ENCODE results near the gene POLN.
"Not testable (repeated sequence)": the region's sequence is repeated elsewhere in the genome, so short reads cannot be mapped to it uniquely, and the experiment has no call there.

POLN gene

DNA sequence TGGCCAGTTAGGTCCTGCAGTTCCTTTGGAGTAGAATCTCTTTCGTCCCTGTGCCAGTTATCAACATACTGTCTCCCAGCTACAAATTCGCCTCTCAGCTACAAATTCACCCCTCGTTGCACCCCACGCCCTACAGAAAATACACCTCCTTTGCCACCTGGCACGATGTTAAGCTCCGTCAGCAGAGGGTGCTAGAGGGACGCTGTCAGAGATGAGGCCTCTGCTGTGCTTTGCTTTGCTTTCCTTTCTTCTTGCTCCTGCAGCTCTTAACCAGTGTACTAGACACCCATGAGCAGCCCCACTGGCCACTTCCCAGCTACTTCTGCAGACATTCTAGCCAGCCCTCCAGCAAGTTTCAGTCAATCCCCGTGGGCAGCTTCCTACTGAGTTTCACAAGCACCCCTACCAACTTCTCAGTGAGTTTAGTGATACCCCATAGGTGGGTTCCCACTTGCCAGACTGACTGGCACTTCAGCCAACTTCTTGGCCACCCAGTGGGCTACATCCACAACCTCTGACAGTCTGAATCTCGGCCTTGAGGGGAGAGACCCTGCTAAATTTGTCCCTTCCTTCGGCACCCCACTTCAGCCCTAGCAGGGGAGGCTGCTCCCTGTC is 21.8 kb downstream of the POLN start:
- DNase-seq = peak; percentile 40

DNA sequence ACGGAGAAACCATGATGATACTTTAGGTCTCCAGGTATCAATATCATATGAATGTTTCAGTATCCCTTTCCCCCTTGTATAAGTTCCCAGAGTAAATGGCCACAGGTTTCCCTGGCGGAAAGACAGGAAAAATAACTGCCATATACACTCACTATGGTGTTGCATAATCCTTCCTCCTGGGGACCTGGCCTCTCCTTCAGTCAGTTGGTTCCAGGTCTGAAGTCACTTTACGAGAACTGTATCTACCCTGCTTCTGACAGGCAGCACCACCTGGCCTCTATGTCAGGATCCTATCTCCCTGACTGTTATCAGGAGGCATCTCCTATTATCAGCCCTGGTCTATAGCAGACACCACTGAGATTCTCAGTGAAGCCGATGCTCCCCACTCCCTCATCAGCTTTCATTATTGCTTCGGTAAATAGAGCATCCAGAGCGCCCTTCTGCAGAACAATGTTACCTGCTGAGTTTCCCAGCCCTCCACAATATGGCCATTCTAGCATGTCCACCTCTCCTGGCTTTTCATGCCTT is 22.6 kb downstream of the POLN start:
- no peak for DNase-seq

DNA sequence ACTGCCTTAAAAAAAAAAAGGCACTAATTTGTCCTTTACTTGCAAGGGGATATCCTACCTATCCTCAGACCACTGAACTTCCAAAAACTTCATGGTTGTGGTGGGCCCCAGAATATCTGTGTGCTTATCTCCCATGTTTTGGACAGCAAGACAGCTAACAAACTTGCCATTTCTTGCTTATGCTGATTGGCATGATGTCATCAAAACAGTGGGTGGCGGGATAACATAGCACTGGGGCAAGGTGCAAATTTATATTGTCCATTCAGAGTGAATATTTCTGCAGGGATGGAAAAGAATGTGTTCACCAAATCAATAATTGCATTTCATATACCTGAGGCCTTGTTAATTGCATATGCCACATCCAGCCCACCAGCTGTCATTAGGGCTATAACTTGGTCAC is 23.5 kb downstream of the POLN start:
- DNase-seq = no peak

DNA sequence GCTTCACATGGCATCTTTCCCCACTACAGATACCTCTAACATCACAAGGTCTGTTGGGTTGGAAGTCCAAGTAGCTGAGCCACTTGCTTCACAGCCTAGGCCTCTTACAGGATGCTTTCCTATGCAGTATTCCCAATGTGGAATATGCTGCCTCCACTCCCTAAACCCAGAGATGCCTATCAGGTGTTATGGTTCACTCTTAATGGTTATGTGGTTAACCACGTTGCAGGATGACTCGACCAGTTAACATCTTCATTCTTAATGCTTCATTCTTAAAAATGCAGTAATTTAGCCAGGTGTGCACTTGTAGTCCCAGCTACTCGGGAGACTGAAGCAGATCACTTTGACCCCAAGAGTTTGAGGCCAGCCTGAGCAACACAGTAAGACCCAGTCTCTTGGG is 24.2 kb downstream of the POLN start:
- DNase-seq = no peak

DNA sequence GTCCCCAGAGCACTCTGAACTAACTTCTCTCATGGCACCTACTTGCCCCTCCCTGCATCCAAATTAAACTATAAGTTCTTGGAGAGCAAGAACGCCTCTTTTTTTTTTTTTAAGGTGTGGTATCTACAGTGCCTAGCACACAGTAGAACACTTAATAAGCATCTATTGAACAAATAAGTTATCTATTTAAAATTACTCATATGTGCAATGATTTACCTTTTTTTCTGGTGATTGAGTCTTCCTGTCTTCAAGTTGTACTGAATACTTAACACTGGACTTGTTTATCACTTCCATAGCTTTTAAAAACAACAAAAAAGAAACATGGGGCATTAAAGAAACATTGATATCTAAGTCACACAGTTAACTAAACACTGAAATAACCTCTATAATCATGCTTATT is 29.1 kb downstream of the POLN start:
- no peak for DNase-seq

DNA sequence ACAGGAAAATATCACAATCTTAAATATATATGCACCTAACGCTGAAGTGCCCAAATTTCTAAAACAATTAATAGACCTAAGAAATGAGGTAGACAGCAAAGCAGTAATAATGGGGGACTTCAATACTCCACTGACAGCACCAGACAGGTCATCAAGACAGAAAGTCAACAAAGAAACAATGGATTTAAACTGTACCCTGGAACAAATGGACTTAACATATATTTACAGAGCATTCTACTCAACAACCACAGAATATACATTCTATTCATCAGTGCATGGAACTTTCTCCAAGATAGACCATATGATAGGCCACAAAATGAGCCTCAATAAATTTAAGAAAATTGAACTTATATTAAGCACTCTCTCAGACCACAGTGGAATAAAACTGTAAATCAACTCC is 39.1 kb downstream of the POLN start:
- not testable (repeated sequence) for DNase-seq

DNA sequence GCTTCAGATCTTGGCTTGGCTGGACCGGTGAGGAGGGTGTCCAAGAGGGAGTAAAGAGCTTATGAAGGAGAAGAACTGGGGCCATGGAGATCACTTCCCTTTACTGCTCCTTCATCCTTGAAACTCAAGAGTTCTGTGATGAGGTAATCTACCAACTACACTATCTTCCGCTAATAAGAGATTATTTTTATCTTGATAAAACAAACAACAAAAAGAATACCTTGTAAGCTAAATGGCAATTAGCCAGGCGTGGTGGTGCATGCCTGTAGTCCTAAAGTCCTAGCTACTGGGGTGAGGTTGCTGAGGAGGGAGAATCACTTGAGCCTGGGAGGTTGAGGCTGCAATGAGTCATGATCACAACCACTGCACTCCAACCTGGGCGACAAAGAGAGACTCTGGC is 47.4 kb downstream of the POLN start:
- DNase-seq = no peak

GRCh38 chr4:2193326-2193725 is 48.6 kb downstream of the POLN start:
- no peak for DNase-seq

- no peak for DNase-seq
Measured at GRCh38 chr4:2186865-2187172, 55.1 kb downstream of the POLN start.

- DNase-seq = no peak
Measured at GRCh38 chr4:2186133-2186864, 55.6 kb downstream of the POLN start.

GRCh38 chr4:2183394-2183793 is 58.5 kb downstream of the POLN start:
- DNase-seq = no peak

- no peak for DNase-seq
Measured at GRCh38 chr4:2182994-2183393, 58.9 kb downstream of the POLN start.

- no peak for DNase-seq
Measured at GRCh38 chr4:2180410-2180809, 61.5 kb downstream of the POLN start.

GRCh38 chr4:2179717-2180116 is 62.2 kb downstream of the POLN start:
- no peak for DNase-seq

- no peak for DNase-seq
Measured at GRCh38 chr4:2178986-2179385, 62.9 kb downstream of the POLN start.

DNA sequence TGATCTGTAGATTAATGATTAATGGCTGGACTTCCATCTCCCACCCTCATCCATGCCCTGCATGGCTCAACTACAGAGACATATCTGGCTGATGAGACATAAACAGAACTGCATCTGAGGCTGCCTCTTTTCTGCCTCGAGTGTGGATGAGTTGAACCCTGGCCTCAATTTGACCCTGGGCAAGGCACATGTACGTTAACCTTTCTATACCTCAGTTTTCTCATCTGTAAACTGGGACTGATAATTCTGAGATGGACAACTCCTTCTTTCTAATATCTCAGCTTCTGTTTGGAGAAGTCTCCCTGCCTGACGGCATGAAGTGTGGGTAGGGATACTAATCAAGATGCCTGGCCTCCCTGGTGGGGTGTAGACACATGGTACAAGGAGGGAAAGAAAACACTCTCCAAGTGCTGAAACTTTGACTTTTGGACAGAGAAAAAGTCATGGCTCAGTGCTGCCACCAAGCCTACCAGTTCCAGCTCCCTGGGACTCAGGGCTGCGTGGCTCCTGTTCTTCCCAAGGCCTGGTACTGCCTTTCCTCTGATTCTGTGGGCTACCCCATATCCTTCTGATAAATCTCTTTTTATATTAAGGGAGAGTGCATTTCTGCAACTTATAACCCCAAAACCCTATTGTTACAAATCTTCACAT is 64.4 kb downstream of the POLN start:
- no peak for DNase-seq

DNA sequence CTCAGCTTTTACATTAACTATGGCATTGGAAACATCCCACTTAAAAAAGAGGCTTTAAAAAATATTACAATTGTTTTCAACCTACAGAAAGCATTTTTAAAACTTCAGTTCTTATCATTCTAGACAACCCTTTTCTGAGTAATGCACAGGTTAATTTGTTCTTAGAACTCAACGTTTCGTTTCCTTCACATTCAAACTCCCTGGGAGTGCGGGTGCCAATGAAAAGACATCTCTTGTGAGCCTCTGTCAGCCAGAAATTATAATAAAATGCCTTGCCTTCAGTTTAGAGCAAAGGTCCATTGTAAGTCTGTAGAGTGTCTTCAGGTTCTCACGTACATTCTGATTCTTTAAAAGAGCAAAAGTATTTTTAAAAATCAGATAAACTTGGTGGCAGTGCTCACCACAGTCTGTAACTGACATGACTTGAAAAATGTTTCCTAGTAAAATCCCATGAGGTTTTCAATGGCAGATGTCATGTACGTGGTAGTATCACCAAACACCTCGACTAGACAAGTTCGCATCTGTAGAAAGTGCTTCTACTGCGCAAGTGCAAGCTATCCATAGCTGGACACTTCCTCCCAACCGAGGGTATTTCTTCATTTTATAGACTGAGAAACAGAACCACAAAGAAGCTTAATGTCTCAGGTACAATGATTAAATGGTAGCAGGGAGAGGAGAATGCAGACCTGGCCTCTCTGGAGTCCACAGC is 65.8 kb downstream of the POLN start:
- no peak for DNase-seq

- no peak for DNase-seq
Measured at GRCh38 chr4:2174061-2174460, 67.9 kb downstream of the POLN start.

DNA sequence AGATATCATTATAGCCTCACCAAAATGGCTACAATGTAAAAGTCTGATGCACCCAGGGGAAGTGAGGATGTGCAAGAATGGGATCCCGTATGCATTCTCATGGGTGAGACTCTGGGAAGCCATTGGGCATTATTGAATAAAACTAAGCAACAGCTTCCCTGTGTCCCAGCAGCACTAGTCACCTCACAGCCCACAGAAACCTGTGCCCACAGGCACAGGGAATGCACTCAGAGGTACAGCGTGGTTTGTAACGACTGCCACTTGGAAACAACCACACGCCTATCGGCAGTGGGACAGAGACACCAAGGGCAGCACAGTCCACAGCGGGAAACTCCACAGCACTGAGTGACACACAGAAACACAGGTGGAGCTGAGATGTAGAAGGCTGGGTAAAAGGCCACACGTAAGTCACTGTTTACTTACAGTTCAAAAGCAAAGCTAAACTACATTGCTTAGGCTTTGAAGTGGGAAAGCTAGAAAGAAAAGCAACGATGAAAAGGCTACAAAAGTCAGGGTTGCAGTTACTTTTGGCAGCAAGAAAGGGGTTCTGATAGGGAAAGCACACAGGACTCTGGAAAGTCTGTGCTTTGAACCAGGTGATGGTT is 69.2 kb downstream of the POLN start:
- no peak for DNase-seq

GRCh38 chr4:2172161-2172560 is 69.8 kb downstream of the POLN start:
- DNase-seq = no peak

GRCh38 chr4:2168469-2169319 is 73.2 kb downstream of the POLN start:
- no peak for DNase-seq

DNA sequence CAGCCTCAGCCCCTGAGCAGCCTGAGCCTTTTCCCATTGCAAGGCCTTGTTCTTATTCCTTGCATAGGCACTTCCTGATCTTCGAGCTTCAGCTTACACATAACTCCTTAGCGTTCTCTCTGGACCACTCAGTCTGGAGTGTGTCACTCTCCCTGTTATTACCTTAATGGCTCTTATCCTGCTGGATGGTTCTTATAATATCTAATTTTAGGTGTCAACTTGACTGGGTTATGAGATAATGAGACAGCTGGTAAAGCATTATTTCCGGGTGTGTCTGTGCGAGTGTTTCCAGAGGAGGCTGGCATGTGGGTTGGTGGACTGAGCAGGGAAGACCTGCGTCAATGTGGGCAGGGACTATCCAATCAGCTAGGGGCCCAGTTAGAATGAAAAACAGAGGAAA is 75.7 kb downstream of the POLN start:
- DNase-seq = no peak
